MM.1S (cell line): Measurements from ENCODE around the gene PPM1H.

Experiments
- DNase-seq: peaks from one replicate; pipeline ENCODE4 v3.0.0-alpha.2; 2015
- H2AFZ ChIP-seq: fragments of 300-600 bp; sonication (generic); 2 replicates; pipeline ENCODE4 v1.6.0; 2016; ENCODE audit warnings: antibody characterized with exemption, low read length
- H3F3A ChIP-seq: fragments of 300-600 bp; sonication (generic); 2 replicates; pipeline ENCODE4 v1.6.1; 2016; ENCODE audit warnings: mild to moderate bottlenecking, antibody characterized with exemption, low read length, moderate library complexity, mixed read lengths; ENCODE audit not compliant: insufficient read depth
- H3K27ac ChIP-seq: fragments of 300-600 bp; sonication (generic); 2 replicates; pipeline ENCODE4 v1.5.1; 2016; ENCODE audit warnings: mild to moderate bottlenecking, low read length
- H3K27me3 ChIP-seq: fragments of 300-600 bp; sonication (generic); replicated peaks from 2 replicates; pipeline ENCODE4 v1.6.0; 2016; ENCODE audit warnings: low read length; ENCODE audit not compliant: insufficient read depth
- H3K36me3 ChIP-seq: fragments of 300-600 bp; sonication (generic); replicated peaks from 2 replicates; pipeline ENCODE4 v1.6.1; 2016; ENCODE audit warnings: mild to moderate bottlenecking, low read length, mixed read lengths; ENCODE audit not compliant: insufficient read depth
- H3K4me1 ChIP-seq: fragments of 300-600 bp; sonication (generic); 2 replicates; pipeline ENCODE4 v1.6.1; 2016; ENCODE audit warnings: low read length, mixed read lengths
- H3K4me2 ChIP-seq: fragments of 300-600 bp; sonication (generic); 2 replicates; pipeline ENCODE4 v1.6.0; 2016; ENCODE audit warnings: low read depth, low read length
- H3K4me3 ChIP-seq: fragments of 300-600 bp; sonication (generic); 2 replicates; pipeline ENCODE4 v1.5.1; 2016; ENCODE audit warnings: low read length, mixed read lengths
- H3K79me2 ChIP-seq: fragments of 300-600 bp; sonication (generic); 2 replicates; pipeline ENCODE4 v1.6.1; 2016; ENCODE audit warnings: mixed run types, low read length, mixed read lengths
- H3K9ac ChIP-seq: fragments of 300-600 bp; sonication (generic); 2 replicates; pipeline ENCODE4 v1.6.1; 2016; ENCODE audit warnings: low read length, mixed read lengths
- H3K9me2 ChIP-seq: fragments of 300-600 bp; sonication (generic); replicated peaks from 2 replicates; pipeline ENCODE4 v1.6.1; 2016; ENCODE audit warnings: mild to moderate bottlenecking, low read length, mixed read lengths; ENCODE audit not compliant: insufficient read depth
- H3K9me3 ChIP-seq: fragments of 300-600 bp; sonication (generic); replicated peaks from 2 replicates; pipeline ENCODE4 v1.6.1; 2016; ENCODE audit warnings: mild to moderate bottlenecking, low read length, mixed read lengths; ENCODE audit not compliant: insufficient read depth
- H4K20me1 ChIP-seq: fragments of 300-600 bp; sonication (generic); 2 replicates; pipeline ENCODE4 v1.6.1; 2016; ENCODE audit warnings: mild to moderate bottlenecking, low read length, moderate library complexity, mixed read lengths; ENCODE audit not compliant: insufficient read depth
- EZH2 ChIP-seq: fragments of 300-600 bp; sonication (generic); optimal IDR thresholded peaks from 2 replicates; pipeline ENCODE3; 2017; ENCODE audit warnings: low read depth, mild to moderate bottlenecking, antibody characterized with exemption, low read length, mixed read lengths
- EZH2phosphoT487 ChIP-seq: fragments of 300-600 bp; sonication (generic); IDR thresholded peaks from 2 replicates; pipeline ENCODE4 v1.6.1; 2018; ENCODE audit warnings: antibody characterized with exemption, low read length
- TF ChIP-seq, protein P1 (sequence below): fragments of 300-600 bp; sonication (generic); IDR thresholded peaks from 2 replicates; pipeline ENCODE4 v1.5.1; 2016; ENCODE audit warnings: antibody characterized with exemption, low read length, mixed read lengths

PPM1H gene

DNA sequence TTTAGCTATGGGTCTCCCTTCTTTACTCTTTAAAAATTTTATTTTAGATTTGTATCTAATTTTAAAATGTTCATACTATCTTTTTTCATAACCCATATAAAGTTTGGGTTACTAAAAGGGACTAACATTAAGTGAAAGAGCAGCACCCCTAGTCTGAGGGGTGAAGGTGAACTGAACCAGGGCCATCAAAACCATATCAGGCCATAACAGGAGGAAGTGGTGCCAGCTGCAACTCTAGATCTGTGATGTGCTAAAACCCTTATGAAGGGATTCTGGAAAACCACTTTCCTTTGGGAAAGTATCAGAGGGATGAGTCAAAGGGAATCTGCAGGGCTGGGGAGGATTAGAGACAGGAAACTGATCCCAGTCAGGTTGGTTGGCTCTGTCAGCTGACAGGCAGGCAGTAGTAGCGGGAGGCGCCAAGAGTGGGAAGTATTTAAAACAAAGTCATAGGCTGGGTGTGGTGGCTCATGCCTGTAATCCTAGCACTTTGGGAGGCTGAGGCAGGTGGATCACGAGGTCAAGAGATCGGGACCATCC, 162.5 kb downstream of the PPM1H start:
- no peaks in the 10 kb centered on the region for H3K4me1 ChIP-seq
- H3K9me2 ChIP-seq: no peaks in the 10 kb centered on the region
- no peak overlapping the region for H3K4me2 ChIP-seq
- no peaks in the 10 kb centered on the region for H3K79me2 ChIP-seq
- no peak overlapping the region for H3K9ac ChIP-seq
- H3K27me3 ChIP-seq: no peaks in the 10 kb centered on the region
- H4K20me1 ChIP-seq: no peaks in the 10 kb centered on the region
- no peak overlapping the region for H3K4me3 ChIP-seq
- no peaks in the 10 kb centered on the region for H3K9me3 ChIP-seq
- H3K36me3 ChIP-seq: no peaks in the 10 kb centered on the region
- H3K27ac ChIP-seq: no peak overlapping the region
- DNase-seq: no peak
- H2AFZ ChIP-seq: no peak overlapping the region
- no peaks in the 10 kb centered on the region for H3F3A ChIP-seq
- no peak for TF ChIP-seq EZH2
- TF ChIP-seq EZH2phosphoT487: no peak
- TF ChIP-seq, protein P1, sequence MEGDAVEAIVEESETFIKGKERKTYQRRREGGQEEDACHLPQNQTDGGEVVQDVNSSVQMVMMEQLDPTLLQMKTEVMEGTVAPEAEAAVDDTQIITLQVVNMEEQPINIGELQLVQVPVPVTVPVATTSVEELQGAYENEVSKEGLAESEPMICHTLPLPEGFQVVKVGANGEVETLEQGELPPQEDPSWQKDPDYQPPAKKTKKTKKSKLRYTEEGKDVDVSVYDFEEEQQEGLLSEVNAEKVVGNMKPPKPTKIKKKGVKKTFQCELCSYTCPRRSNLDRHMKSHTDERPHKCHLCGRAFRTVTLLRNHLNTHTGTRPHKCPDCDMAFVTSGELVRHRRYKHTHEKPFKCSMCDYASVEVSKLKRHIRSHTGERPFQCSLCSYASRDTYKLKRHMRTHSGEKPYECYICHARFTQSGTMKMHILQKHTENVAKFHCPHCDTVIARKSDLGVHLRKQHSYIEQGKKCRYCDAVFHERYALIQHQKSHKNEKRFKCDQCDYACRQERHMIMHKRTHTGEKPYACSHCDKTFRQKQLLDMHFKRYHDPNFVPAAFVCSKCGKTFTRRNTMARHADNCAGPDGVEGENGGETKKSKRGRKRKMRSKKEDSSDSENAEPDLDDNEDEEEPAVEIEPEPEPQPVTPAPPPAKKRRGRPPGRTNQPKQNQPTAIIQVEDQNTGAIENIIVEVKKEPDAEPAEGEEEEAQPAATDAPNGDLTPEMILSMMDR: no peak

DNA sequence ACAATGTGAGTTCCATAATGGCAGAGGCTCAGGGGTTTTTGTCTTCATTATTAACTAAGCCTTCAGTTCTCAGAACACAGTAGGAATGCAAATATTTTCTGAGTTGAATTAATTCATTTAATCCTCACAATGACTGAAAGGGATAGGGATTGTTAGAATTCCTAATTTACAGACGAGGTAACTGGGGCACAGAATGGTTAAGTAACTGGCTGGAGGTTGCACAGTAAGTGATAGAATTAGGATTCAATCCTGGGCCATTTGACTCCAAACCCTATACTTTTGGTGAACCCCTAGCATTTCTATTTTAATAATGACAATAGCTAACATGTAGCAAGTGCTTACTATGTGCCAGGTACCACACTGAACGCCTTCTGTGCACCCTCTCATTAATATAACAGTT, 163.1 kb downstream of the PPM1H start:
- Histone ChIP-seq H3K9me3 (no peaks in the 10 kb centered on the region), H2AFZ (no peak overlapping the region), H3K4me2 (no peak overlapping the region), H3F3A (no peaks in the 10 kb centered on the region), H3K4me3 (no peak overlapping the region), H3K4me1 (no peaks in the 10 kb centered on the region), H4K20me1 (no peaks in the 10 kb centered on the region), H3K9ac (no peak overlapping the region), H3K9me2 (no peaks in the 10 kb centered on the region), H3K27me3 (no peaks in the 10 kb centered on the region), H3K79me2 (no peaks in the 10 kb centered on the region), H3K27ac (no peak overlapping the region), H3K36me3 (no peaks in the 10 kb centered on the region)
- no peak for DNase-seq
- TF ChIP-seq EZH2phosphoT487 (no peak), EZH2 (no peak)
- TF ChIP-seq, protein P1: no peak

DNA sequence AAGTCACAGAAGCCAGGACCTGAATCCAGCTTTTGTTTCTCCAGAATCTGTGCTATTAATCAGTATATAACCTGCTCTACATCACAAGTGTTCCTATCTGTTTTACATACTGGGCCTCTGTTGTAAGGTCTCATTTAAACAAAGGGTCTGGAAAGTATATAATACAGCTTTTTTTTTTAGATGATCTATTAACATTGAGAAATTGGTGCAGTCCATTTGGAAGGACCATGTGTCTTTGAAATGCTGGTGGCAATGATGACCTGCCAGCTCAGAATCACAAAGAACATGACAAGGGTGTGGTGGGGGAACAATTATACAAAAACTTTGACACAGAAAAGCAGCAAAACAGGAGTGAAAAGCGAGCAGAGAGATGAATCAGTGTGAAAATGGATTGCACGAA, 164.6 kb downstream of the PPM1H start:
- no peaks in the 10 kb centered on the region for H3K9me3 ChIP-seq
- no peaks in the 10 kb centered on the region for H3K9me2 ChIP-seq
- no peaks in the 10 kb centered on the region for H3F3A ChIP-seq
- H2AFZ ChIP-seq: no peak overlapping the region
- H4K20me1 ChIP-seq: no peaks in the 10 kb centered on the region
- no peak overlapping the region for H3K4me2 ChIP-seq
- no peak for DNase-seq
- H3K36me3 ChIP-seq: no peaks in the 10 kb centered on the region
- no peak overlapping the region for H3K4me3 ChIP-seq
- H3K4me1 ChIP-seq: no peaks in the 10 kb centered on the region
- no peak for TF ChIP-seq EZH2phosphoT487
- TF ChIP-seq, protein P1: no peak
- TF ChIP-seq EZH2: no peak
- no peak overlapping the region for H3K9ac ChIP-seq
- no peak overlapping the region for H3K27ac ChIP-seq
- H3K79me2 ChIP-seq: no peaks in the 10 kb centered on the region
- H3K27me3 ChIP-seq: no peaks in the 10 kb centered on the region
